ENCODE results near the gene SNCA. TPM values are rescaled to one million over a fixed set of nuclear protein-coding genes. Genes with fewer than 3 reads are reported as not detected.

Gene SNCA
- total RNA-seq, 1 experiment from 2014 or later = 6.0 TPM

- Histone ChIP-seq H3K27me3 (ENCODE audit: control insufficient read depth, insufficient read depth, low read length) (no peaks in the 10 kb centered on the region), H3K9me3 (ENCODE audit: control insufficient read depth, insufficient read depth, low read depth, low read length) (no peaks in the 10 kb centered on the region), H3K4me3 (ENCODE audit: low read depth in 2 of 2, low read length in 2 of 2) (no peak overlapping the region), H3K27ac (ENCODE audit: low read length) (no peak overlapping the region), H3K36me3 (ENCODE audit: control insufficient read depth, insufficient read depth, low read length) (no peaks in the 10 kb centered on the region), H3K4me1 (ENCODE audit: control insufficient read depth, insufficient read depth, low read length) (no peaks in the 10 kb centered on the region)
- intact Hi-C loops (cut with micrococcal nuclease; ENCODE audit: unreplicated experiment) = no loop called here
- ChIA-PET CTCF (no interaction called here), POLR2A (no interaction called here)
- TF ChIP-seq CTCF (IDR thresholded peaks at IDR 0.05) (no peak), POLR2AphosphoS5 (IDR thresholded peaks at IDR 0.05; ENCODE audit: low read depth, low read length) (no peak), SIN3A (IDR thresholded peaks at IDR 0.05; ENCODE audit: borderline replicate concordance, insufficient read depth, low read depth, low read length) (no peak), REST (IDR thresholded peaks at IDR 0.05; ENCODE audit: insufficient read depth in 1 of 2, low read depth in 2 of 2, low read length in 1 of 2) (no peak), TCF7L2 (IDR thresholded peaks at IDR 0.05; ENCODE audit: low read depth, low read length) (no peak)
- BruUV-seq (replicated peaks) = no TSS peak
- ATAC-seq (no peak), DNase-seq (ENCODE audit: low read depth, low spot score) (no peak)
- in situ Hi-C loops (cut with HindIII; ENCODE audit: low pct_unique_long_range_greater_than_20kb, low sequenced_read_pairs) = no loop called here
Measured at GRCh38 chr4:89681219-89681618, 155.7 kb downstream of the SNCA start.

- CTCF ChIA-PET = no interaction called here
- DNase-seq (ENCODE audit: low read depth, low spot score) = no peak
Measured at GRCh38 chr4:89674876-89675459, 162.0 kb downstream of the SNCA start.

More at GRCh38 chr4:89674876-89675459, 162.0 kb downstream of the SNCA start:
- no peak for TF ChIP-seq POLR2AphosphoS5 (IDR thresholded peaks at IDR 0.05; ENCODE audit: low read depth, low read length)
- TF ChIP-seq CTCF (IDR thresholded peaks at IDR 0.05) = no peak
- TF ChIP-seq TCF7L2 (IDR thresholded peaks at IDR 0.05; ENCODE audit: low read depth, low read length) = no peak
- no peak for TF ChIP-seq SIN3A (IDR thresholded peaks at IDR 0.05; ENCODE audit: borderline replicate concordance, insufficient read depth, low read depth, low read length)
- no peak for TF ChIP-seq REST (IDR thresholded peaks at IDR 0.05; ENCODE audit: insufficient read depth in 1 of 2, low read depth in 2 of 2, low read length in 1 of 2)
- intact Hi-C loops (cut with micrococcal nuclease; ENCODE audit: unreplicated experiment) = no loop called here
- no TSS peak for BruUV-seq (replicated peaks)
- ATAC-seq = no peak
- in situ Hi-C loops (cut with HindIII; ENCODE audit: low pct_unique_long_range_greater_than_20kb, low sequenced_read_pairs) = no loop called here
- Histone ChIP-seq H3K4me1 (ENCODE audit: control insufficient read depth, insufficient read depth, low read length) (no peaks in the 10 kb centered on the region), H3K9me3 (ENCODE audit: control insufficient read depth, insufficient read depth, low read depth, low read length) (no peaks in the 10 kb centered on the region), H3K27me3 (ENCODE audit: control insufficient read depth, insufficient read depth, low read length) (no peaks in the 10 kb centered on the region), H3K27ac (ENCODE audit: low read length) (no peak overlapping the region), H3K4me3 (ENCODE audit: low read depth in 2 of 2, low read length in 2 of 2) (no peak overlapping the region), H3K36me3 (ENCODE audit: control insufficient read depth, insufficient read depth, low read length) (no peaks in the 10 kb centered on the region)
- POLR2A ChIA-PET = no interaction called here

Measured in Panc1 (cell line).